ENCODE results near the gene MICALL2. TPM values are rescaled to one million over a fixed set of nuclear protein-coding genes. Genes with fewer than 3 reads are reported as not detected.
A peak's percentile ranks its signal among the peaks of the same experiment; 100 is the strongest.

The MICALL2 gene
- polyA plus RNA-seq (12.8 and 20.1 TPM in 2 replicates), polyA minus RNA-seq (5.6 and 6.9 TPM in 2 replicates)

DNA sequence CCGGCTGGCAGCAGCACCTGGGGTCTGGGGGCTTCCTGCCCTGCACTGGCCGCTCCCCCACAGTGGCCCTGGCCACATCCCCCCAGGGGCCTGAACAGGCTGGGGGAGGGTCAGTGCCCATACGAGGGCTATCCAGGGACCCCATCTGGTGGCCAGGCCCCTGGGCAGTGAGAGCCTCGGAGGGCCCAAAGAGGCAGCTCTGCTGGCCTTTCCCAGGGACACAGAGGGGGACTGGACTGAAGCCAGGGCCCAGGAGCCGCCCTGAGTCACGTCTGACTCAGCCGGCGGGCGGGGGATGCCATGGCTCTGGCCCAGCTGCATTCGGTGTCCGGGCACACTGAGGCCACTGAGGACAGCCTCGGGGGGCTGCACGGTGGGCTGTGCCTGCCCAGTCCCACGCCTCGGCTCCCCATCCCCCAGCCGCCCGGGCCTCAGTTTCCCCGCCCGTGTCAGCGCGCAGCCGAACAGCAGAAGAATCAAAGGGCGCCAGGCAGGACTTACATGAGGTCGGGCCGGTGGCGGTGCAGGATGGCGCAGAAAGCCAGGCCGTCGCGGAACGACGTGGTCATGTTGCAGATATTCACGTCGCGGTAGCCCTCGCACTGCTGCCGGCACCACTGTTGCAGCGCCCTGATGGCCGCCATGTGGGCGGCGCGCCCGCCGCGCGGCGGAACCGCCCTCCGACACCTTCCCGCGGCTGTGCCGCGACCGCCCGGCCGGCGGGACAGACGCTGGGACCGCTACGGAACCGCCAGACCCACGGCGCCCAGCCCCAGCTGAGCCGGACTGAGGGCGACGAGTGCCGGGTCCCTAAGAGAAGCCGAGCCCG, at the start of gene MICALL2:
Gene MICALL2 (minus strand): TSS at position 788 of the 829 bp plus-strand sequence. CDS start 144 bp downstream, at position 644.
- Histone ChIP-seq H3K4me3 (ENCODE audit: low read length) (peak within 1 kb of the TSS; percentile 92), H3K27ac (ENCODE audit: low read length) (no peak within 1 kb of the TSS), H3K9me2 (ENCODE audit: insufficient read depth, low read length) (no peaks in the 10 kb centered on the region), H3K9me3 (ENCODE audit: low read length) (no peaks in the 10 kb centered on the region), H3K9ac (ENCODE audit: low read length) (peak within 1 kb of the TSS; percentile 62), H3K36me3 (ENCODE audit: insufficient read depth, low read length) (no peaks in the 10 kb centered on the region), H3K79me2 (replicated peaks; ENCODE audit: insufficient read depth, low read length) (no peaks in the 10 kb centered on the region), H3K4me2 (ENCODE audit: low read length) (peak within 1 kb of the TSS; percentile 73), H3K27me3 (ENCODE audit: insufficient read depth, low read depth, low read length) (no peaks in the 10 kb centered on the region), H4K20me1 (ENCODE audit: insufficient read depth) (no peaks in the 10 kb centered on the region), H3F3A (ENCODE audit: insufficient read depth, low read length, poor library complexity, severe bottlenecking) (no peaks in the 10 kb centered on the region), H2AFZ (ENCODE audit: low read depth, low read length) (peak within 1 kb of the TSS; percentile 65)
- TF ChIP-seq, protein P1, sequence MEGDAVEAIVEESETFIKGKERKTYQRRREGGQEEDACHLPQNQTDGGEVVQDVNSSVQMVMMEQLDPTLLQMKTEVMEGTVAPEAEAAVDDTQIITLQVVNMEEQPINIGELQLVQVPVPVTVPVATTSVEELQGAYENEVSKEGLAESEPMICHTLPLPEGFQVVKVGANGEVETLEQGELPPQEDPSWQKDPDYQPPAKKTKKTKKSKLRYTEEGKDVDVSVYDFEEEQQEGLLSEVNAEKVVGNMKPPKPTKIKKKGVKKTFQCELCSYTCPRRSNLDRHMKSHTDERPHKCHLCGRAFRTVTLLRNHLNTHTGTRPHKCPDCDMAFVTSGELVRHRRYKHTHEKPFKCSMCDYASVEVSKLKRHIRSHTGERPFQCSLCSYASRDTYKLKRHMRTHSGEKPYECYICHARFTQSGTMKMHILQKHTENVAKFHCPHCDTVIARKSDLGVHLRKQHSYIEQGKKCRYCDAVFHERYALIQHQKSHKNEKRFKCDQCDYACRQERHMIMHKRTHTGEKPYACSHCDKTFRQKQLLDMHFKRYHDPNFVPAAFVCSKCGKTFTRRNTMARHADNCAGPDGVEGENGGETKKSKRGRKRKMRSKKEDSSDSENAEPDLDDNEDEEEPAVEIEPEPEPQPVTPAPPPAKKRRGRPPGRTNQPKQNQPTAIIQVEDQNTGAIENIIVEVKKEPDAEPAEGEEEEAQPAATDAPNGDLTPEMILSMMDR (IDR thresholded peaks at IDR 0.05; ENCODE audit: poor library complexity, severe bottlenecking) = peak; percentile 15
- TF ChIP-seq MXI1 (conservative IDR thresholded peaks at IDR 0.05; ENCODE audit: poor library complexity, severe bottlenecking) = peak; percentile 95
- no peak for TF ChIP-seq EP300 (conservative IDR thresholded peaks at IDR 0.05; ENCODE audit: poor library complexity, severe bottlenecking)
- TF ChIP-seq SMC3 (conservative IDR thresholded peaks at IDR 0.05; ENCODE audit: poor library complexity) = peak; percentile 33
- TF ChIP-seq EZH2 (IDR thresholded peaks at IDR 0.05; ENCODE audit: borderline replicate concordance, insufficient read depth, low read length, poor library complexity, severe bottlenecking) = no peak
- TF ChIP-seq RAD21 (conservative IDR thresholded peaks at IDR 0.05) = peak; percentile 26

DNA sequence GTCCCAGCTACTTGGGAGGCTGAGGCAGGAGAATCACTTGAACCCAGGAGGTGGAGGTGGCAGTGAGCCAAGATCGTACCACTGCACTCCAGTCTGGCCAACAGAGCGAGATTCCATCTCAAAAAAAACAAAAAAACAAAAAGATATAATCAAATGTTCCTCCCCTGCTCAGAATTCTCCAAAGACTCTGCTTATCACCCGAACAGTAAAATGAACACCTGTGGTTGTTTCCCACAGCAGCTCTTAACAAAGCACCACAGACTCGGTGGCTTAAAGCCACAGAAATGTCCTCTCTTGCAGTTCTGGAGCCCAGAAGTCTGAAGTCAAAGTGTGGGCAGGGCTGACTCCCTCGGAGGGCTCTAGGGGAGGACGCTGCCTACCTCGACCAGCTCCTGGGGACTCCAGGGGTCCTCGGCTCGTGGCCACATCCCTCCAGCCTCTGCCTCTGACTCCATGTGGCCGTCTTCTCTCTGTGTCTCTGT, 49.0 kb upstream of the MICALL2 start:
- TF ChIP-seq, protein P1 (IDR thresholded peaks at IDR 0.05; ENCODE audit: poor library complexity, severe bottlenecking) = no peak
- TF ChIP-seq POLR2AphosphoS5 (IDR thresholded peaks at IDR 0.05) (no peak), RAD21 (conservative IDR thresholded peaks at IDR 0.05) (no peak), MXI1 (conservative IDR thresholded peaks at IDR 0.05; ENCODE audit: poor library complexity, severe bottlenecking) (no peak), EP300 (conservative IDR thresholded peaks at IDR 0.05; ENCODE audit: poor library complexity, severe bottlenecking) (no peak), TAF1 (IDR thresholded peaks at IDR 0.05; ENCODE audit: low read depth) (no peak), EZH2 (IDR thresholded peaks at IDR 0.05; ENCODE audit: borderline replicate concordance, insufficient read depth, low read length, poor library complexity, severe bottlenecking) (no peak), SMC3 (conservative IDR thresholded peaks at IDR 0.05; ENCODE audit: poor library complexity) (no peak)
- TF ChIP-seq, protein P2, sequence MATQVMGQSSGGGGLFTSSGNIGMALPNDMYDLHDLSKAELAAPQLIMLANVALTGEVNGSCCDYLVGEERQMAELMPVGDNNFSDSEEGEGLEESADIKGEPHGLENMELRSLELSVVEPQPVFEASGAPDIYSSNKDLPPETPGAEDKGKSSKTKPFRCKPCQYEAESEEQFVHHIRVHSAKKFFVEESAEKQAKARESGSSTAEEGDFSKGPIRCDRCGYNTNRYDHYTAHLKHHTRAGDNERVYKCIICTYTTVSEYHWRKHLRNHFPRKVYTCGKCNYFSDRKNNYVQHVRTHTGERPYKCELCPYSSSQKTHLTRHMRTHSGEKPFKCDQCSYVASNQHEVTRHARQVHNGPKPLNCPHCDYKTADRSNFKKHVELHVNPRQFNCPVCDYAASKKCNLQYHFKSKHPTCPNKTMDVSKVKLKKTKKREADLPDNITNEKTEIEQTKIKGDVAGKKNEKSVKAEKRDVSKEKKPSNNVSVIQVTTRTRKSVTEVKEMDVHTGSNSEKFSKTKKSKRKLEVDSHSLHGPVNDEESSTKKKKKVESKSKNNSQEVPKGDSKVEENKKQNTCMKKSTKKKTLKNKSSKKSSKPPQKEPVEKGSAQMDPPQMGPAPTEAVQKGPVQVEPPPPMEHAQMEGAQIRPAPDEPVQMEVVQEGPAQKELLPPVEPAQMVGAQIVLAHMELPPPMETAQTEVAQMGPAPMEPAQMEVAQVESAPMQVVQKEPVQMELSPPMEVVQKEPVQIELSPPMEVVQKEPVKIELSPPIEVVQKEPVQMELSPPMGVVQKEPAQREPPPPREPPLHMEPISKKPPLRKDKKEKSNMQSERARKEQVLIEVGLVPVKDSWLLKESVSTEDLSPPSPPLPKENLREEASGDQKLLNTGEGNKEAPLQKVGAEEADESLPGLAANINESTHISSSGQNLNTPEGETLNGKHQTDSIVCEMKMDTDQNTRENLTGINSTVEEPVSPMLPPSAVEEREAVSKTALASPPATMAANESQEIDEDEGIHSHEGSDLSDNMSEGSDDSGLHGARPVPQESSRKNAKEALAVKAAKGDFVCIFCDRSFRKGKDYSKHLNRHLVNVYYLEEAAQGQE (IDR thresholded peaks at IDR 0.05; ENCODE audit: borderline replicate concordance) = no peak
- no peaks in the 10 kb centered on the region for H3K9me2 ChIP-seq (ENCODE audit: insufficient read depth, low read length)
- H3K9ac ChIP-seq (ENCODE audit: low read length) = no peak overlapping the region
- H3K79me2 ChIP-seq (replicated peaks; ENCODE audit: insufficient read depth, low read length) = peaks cover 5% of the 10 kb centered on the region
- H3K27ac ChIP-seq (ENCODE audit: low read length) = no peak overlapping the region
- no peaks in the 10 kb centered on the region for H3K9me3 ChIP-seq (ENCODE audit: low read length)
- H3K4me3 ChIP-seq (ENCODE audit: low read length) = no peak overlapping the region
- no peaks in the 10 kb centered on the region for H3K36me3 ChIP-seq (ENCODE audit: insufficient read depth, low read length)
- H4K20me1 ChIP-seq (ENCODE audit: insufficient read depth) = no peaks in the 10 kb centered on the region
- no peak overlapping the region for H2AFZ ChIP-seq (ENCODE audit: low read depth, low read length)
- H3K4me2 ChIP-seq (ENCODE audit: low read length) = no peak overlapping the region
- no peaks in the 10 kb centered on the region for H3K27me3 ChIP-seq (ENCODE audit: insufficient read depth, low read depth, low read length)
- H3F3A ChIP-seq (ENCODE audit: insufficient read depth, low read length, poor library complexity, severe bottlenecking) = no peaks in the 10 kb centered on the region

Data from neural cell (in vitro differentiated cells).